Measurements from ENCODE around the gene RPS6KA6.

RPS6KA6 gene

DNA sequence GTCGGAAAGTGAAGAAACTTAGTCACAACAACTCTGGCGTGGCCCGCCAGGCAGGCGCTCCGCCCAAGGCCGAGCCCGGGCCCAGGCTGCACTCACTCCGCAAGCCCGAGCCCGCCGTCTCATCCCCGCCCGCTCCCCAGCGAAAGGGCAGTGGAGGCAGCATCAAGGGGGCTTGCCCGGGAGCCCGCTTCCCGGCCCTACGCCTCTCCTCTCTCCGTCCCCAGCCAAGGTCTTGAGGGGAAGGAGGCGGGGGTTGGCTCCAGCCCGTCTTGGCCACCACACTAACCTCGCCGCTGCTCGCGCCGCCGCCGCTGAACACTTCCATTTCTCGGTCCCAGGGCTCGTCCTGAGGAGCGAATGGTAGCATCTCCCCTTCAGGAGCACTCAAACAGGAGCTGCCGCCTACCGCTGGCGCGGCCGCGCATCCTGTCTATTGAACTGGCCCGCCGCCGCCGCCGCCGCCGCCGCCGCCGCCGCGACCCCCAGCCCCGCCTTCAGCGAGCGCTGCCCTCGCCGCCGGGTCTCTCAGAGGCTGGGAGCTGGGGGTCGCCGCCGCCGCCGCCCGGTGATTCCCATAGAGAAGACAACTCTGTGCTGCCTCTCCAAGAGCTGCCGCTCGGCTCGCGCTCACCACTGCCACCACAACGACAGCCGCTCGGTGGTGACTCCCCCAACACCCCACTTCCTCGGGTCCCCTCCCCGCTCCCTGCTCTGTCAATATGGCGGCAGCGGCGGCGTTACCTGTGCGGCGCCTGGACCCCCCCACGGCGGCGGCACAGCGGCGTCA, at the start of gene RPS6KA6:
TSS of gene RPS6KA6 (minus strand) at position 667 of the 787 bp plus-strand sequence. CDS start at position 367, 300 bp downstream.
- no peak for DNase-seq

DNA sequence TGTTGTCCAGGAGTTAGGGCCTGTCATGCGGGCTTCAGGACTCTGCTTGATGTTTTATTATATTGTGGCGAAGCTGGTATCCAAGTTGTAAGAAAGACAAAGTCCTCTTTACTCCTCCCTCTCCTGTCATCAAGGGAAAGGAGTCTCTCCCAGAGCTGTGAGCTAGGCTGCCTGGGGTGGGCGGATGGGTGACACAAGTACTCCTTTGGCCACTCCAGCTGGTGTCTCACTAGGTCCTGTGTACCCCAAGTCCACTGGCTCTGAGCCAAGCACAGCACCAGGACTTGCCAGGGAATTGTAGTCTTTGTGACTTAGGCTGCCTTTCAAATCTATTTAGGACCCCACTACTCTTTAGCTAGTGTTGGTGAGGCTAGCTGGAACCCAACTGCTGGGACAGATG, 36.7 kb upstream of the RPS6KA6 start:
- DNase-seq: no peak

DNA sequence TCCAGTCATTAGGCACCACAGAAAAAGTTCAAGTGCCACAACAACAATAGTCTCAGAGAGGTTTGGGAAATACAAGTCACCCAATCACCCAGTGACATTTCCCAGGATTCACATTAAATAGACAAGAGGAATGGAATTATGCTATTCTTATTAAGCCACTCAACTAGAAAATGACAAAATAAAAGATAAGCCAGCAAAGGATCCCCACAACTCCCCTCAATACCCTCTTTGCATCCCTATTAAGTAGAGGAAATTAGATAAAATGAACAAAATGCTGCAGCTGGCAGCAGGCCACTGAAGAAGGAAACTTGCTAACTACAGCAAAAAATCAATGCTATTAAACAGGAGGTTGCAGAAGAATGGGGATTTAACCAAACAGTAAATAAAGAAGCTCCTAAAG, 35.3 kb upstream of the RPS6KA6 start:
- DNase-seq: no peak

DNA sequence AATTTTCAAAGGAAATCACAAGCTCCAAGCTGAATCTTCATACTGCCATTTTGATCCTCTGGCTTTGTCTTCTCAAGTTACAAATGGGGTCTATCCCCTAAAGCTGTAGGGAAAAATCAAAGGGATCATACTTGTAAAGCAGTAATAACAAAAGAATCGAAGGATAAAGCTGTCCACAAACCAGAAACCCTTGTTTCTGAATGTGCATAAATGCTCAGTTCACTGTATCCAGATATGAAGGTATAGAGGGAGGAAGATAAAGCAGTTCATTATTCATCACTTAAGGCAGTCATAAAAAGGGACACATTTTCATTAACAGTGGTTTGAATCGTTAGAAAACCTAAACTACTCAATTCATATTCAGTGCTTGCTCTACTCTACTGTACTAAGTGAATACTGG, 33.2 kb upstream of the RPS6KA6 start:
- no peak for DNase-seq

DNA sequence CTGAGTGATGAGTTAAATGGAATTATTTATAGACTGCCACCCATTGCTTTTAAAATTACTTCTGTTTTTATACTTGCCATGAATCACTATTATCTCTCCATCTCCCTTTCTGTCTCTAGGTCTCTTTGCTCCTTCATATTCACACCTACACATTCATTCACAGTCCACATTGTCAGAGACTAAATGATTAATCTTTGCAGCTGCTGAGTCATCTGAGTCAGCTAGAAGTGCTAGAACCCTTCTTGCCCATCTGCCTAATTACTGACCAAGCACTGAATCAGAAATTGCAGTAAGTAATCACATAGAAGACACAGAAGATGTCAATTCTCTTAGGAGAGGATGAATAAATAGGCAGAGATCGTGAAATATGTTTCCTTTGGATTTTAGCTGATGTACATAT, 31.6 kb upstream of the RPS6KA6 start:
- no peak for DNase-seq

DNA sequence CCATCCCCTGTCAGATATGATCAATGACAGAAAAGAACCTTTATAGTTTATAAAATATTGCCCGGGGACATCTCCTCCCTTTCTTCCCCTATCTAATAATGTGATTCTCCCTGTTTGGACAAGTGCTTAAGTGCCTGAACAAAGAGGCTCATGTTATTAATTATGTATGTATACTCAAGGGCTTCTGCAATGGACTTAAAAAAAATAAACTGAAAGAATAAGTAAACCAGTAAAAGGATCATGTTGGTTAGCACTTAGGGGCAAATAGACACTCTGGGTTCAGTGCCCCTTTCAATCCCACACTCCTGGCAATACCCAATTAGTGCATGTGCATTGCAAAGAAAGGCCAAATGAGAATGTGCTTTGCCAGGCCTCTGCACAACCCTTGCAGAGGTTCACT, 30.7 kb upstream of the RPS6KA6 start:
- DNase-seq: no peak

DNA sequence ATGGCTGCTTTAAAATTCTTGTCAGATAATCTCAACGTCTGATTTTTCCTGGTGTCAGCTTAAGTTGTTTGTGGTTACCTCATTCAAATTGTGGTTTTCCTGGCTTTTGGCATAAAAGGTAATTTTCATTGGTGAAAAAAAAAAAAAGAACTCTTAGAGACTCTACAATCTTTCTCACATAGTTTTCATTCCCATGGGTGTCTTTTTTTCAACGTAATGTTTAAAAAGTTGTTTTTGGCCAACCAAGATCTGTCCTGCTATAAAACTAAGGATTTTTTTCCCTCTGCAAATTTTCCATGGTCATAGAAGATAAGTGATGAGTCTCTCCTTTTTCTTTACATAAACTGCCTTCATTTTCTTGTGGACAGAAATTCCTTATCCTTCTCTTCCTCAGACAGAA, 28.9 kb upstream of the RPS6KA6 start:
- no peak for DNase-seq

DNA sequence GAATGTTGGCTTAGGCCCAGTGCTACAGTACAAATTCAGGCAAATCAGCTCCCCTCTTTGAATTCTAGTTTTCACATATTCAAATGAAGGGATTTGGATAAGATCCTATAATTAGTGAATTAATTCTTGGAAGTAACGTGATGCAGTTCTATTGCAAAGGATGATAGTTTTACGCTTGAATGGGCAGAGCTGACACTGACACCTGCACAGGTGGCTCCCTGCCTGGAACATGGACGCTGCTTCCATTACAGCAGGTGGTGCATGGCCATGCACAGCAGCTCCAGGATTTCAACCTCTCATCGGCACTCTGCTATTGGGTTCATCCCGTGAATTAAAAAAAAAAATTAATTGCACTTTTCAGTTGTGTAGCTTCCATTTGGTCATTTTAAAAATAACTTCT, 28.4 kb upstream of the RPS6KA6 start:
- no peak for DNase-seq

DNA sequence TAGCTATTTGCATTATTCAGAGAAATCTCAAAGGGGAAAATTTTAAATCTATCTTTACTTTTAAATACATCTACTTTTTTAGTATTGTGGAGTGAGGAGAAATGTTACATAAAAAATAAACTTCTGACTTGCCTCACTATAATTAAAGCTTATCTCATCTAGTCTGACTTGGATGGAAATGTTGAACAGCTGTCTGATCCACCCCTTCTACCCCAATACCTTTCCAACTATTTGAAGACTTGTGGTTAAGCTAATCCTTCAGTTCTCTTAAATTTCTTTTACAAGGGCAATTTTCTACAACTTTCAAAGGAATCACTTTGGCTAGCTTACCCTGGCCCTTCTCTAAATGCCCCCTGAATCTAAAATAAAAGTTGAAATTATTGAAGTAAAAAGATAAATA, 17.3 kb upstream of the RPS6KA6 start:
- DNase-seq: no peak

DNA sequence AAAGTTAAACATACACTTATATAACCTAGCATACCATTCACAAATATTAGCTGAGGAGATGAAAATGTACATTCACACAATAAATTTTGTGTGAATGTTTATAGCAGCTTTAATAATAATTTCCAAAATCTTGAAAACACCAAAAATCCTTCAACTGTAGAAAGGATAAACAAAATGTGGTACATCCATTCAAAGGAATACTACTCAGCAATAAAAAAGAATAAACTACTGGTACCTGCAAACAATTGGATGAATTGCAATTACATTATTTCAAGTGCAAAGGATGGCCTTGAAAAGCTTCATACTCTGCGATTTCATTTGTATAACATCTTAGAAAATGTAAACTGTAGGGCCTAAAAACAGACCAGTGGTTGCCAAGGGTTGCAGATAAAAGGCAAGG, 11.7 kb upstream of the RPS6KA6 start:
- DNase-seq: no peak

DNA sequence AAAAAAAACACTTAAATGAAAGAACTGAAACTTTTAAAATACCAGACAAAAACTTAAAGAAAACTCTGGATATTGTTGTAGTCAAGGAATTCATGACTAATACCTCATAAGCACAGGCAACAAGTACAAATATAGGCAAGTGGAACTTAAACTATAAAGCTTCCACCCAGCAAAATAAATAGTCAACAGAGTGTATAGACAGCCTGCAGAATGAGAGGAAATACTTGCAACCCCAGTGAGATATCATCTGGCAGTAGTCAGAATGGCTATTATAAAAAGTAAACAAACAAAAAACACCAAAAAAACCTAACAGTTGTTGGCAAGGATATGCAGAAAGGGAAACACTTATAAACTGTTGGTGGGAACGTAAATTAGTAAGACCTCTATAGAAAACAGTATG, 9.6 kb upstream of the RPS6KA6 start:
- DNase-seq: no peak

DNA sequence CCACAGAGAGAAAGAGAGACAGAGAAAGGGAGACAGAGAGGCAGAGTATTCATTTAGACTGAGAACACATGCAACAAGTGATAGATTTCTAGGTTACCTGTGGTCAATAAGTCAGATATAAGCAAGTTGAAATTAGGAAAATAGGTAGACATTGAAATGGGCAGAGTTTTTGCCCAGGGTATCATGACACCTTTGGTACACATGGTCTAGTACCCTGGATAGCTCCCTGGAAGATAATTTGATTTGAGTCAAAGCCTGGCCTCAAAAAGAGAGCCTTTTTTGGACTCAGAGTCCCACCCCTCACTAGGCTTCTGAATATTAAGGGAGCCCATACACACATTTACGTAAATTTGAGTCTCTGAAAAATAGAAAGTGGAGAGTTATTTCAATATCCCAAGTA, 4.0 kb upstream of the RPS6KA6 start:
- DNase-seq: no peak

DNA sequence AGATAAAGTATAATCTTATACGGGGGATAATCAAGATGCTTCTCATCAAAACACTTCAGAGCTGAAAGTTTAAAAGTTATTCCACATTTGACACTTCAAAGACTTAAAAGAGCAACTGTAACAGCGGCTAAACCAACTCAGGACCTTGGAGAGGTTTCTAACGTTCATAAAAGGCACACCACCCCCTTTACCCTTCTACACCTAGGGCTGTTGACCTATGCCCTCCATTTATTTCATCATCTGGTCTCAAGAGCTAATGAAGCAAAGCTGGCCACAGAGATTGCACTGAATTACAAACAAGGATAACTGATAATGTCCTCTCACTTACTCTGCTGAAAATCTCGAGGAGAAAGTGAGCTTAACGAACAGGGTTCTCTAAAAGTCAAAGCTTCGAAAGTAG, 1.1 kb upstream of the RPS6KA6 start:
- no peak for DNase-seq

DNA sequence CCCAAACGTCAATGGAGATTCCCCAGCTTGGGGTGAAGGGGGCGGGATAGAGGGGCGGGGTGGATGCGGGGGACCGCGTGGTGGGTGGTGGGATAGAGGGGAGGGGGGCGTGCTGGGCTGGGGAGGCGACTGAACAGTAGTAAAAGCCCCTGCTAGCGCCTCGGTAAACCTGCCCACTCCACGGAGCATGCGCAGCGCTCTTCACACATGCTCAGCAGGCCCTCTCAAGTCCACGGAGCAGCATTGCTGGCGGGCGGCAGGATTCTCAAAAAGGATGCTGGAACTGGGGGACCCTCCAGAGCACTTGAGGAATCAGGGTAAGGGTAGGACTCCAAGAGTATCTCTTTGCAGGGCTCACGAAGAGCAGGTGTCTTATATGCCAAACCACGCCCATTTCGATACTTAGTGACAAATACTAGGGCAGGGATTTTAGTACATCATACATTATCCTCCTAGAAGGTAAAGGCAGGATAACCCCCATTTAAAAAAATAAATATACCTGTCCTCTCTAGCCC, 378 bp upstream of the RPS6KA6 start:
- no peak for DNase-seq

DNA sequence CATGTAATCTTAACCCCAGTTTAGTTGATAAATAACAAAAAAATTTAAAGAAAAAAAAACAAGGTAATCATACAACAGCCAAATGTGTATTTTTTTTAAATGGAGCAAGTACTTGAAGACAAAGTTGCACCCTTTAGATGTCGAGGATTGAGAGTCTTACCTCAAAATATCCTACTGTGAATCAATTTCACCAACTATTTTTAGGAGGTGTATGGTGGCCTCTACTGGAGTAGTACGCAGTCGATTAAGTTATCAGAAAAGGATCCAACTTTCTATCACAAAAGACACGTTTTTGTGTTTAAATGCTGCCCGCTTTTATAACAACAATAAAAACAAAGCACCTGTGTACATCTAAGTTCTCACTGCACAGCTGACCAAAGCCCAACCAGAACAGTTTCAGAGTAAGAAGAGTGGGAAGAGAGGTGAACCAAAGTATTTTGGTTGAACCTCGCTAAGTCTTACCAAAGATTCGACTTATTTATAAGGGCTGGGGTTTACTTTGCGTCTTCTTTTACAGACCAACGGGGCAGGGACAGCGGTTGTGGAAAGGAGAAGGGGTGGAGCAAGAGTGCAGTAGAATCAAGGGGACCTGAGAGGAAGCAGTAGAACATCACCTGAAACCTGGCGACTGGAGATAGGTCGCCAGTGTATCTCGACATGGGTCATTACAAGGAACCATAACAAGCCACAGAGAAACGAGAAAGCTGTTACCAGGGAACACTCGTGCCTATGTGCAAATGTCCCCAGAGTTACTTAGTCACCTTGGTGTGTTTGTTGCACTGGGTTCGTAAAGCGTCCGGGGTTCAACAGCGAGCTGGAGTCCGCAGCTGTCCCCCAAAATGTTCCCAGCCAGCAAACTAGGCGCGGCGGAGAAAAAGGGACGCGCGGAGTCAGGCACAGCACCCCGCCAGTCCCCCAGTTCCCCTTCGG, 1.1 kb downstream of the RPS6KA6 start:
- no peak for DNase-seq

DNA sequence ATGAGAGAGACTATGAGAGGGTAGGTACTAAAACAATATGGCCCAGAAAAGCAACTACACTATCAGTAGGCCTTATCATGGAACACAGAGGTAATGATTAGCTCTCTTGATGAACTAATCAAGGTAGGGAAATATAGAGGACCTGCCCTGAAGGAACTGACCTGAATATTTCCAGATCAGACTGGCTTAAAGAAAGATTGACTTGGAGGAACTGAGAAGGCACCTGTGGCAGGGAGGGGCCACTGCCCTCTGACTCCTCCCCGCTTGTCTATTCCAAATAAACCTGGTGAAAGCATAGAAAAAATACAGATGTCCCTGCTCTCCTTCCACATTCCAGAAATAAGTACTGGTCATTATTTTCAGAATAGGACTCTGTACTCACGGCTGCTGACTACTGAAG, 5.5 kb downstream of the RPS6KA6 start:
- no peak for DNase-seq

DNA sequence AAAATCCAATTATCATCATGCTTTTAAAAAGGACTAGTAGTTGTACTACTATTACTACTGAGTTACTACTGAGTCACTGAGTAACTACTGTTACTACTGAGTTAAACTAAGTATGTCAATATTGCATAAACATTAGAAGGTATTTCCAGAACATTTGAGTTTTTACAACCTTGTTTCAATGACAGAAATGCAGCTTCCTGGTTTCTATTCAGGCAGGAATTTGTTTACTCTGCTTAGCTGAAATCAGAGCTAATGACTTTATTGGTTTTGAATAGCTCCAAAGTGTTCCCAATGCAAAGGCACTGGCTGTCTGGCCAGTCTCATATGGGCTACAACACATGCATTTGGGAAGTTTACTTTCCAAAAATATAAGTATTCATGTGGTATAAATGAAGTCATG, 12.0 kb downstream of the RPS6KA6 start:
- DNase-seq: no peak

DNA sequence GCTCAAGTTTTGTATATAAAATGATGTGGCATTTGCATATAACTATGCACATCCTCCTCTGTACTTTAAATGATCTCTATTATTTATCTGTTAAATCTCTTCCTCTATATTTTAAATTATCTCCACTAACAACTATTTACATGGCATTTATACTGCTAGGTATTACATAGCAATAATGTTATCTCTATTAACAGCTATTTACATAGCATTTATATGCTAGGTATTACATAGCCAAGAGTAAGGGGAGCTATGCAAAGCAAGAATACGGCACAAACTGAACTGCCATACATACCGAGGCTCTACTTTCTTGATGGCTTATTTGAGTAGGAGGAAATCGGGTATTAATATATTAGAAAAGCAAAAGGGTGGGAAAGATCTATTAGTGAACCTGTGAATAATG, 12.7 kb downstream of the RPS6KA6 start:
- no peak for DNase-seq

DNA sequence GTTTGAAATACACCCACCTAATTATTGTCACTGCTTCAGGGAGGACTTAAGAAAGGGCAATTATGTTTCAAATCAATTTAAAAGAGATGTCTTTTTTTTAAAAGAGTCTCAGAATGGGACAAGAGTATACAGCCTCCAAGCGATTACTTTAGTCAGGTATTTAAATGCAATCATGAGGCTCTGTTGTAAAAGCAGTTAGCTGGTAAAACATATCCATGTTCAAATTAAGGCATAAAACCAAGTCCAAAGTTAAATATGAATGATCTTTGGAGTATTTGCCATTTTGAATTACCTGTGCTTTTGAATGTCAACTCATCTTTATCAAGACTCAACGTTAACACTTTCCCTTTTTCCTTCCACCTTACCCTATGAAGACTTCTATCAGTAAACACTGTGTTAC, 13.7 kb downstream of the RPS6KA6 start:
- no peak for DNase-seq

DNA sequence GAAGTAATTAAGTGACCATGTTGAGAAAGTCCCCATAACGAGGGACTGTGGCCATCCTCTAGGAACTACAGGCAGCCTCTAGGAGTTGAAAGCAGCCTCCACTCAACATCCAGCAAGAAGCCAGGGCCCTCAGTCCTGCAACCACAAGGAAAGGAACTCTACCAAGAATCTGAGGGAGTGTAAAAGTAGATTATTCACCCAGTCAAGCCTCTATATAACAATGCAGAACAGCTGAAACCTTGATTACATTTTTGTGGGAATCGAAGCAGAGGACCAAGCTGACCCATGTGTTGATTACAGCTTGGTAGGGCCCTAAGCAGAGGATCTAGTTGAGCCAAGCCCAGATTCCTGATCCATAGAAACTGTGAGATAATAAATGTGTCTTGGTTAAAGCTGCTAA, 17.1 kb downstream of the RPS6KA6 start:
- DNase-seq: no peak

DNA sequence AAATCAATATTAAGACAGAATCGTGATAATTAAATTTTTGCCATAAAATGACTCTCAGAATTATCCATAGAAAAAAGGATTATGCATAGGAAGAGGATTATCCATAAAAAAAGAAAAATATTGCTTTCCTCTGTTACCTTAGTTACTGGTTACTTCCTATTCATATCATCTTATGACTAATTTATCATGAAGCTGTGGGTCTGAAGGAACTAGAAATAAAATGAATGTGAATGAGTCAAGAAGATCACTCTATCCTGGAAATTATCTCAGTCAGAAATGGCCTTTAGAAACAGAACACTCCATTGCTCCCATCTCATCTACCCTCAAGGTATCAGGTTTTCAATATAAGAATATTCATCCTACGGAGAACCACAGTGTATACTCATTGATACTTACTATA, 19.4 kb downstream of the RPS6KA6 start:
- no peak for DNase-seq

DNA sequence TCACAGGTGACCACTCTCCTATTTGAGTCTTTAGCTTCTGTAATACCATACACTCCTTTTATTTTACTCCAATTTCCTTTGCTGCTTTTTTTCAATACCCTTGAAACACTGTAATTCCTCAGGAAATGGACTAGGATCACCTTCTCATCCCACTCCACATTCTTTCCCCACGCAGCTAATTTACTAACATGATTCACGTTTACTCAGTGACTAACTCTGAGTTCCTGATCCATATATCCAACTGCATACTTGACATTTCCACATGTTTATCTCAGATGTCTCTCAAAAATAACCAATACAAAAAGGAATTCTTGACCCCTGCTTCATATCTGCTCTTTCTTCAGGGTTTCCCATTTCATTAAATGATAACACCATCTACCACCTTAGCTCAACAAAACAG, 19.9 kb downstream of the RPS6KA6 start:
- DNase-seq: no peak

DNA sequence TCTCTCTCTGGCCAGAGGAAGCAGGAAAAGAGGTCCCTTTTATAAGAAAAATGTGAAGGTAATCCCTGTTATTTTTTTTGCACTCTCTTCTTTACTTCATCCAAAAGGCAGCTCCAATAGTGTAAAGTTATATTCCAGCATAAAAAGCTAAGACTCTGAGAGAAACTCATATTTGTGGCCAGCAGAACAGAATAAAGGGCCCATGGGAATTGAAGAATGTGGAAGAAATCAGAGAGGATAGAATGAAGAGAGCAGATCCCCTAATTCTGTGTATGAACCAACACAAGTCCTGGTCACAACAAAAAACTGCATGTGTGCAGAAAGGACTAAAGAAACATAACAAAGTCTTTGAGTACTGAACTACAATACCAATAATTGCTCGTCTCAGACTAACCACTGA, 22.3 kb downstream of the RPS6KA6 start:
- DNase-seq: no peak

DNA sequence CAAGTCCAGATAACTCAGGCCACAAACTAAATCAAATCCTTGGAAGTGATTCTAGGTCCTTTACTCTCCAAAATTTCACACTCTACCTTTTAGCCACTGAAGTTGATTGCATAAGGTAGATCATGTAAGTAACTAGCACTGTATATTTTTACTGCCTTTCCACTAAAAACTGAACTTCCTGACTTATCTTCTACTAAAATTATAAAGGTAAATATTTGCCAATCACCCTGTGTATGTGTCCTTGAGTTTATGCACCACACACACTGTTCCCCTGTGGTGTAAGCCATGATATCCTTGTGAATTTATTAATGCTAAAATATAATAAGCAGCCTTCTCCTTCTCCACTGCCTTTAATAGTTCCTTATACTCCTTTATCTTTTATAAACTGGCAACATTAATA, 25.6 kb downstream of the RPS6KA6 start:
- no peak for DNase-seq

Measured in AML-193 (cell line).